ENCODE data around the gene SARS1.

Gene SARS1

GRCh38 chr1:109256085-109256484 lies 42.4 kb downstream of the SARS1 start:
- no peaks in the 10 kb centered on the region for H3K9me3 ChIP-seq
- H3K27me3 ChIP-seq = peaks cover 60% of the 10 kb centered on the region
- H3K27ac ChIP-seq = no peak overlapping the region
- no peak overlapping the region for H3K4me3 ChIP-seq (ENCODE audit: low read depth in 1 of 2, low read length in 1 of 2)
- no peak for TF ChIP-seq CTCF (IDR thresholded peaks at IDR 0.05)
- no peaks in the 10 kb centered on the region for H3K36me3 ChIP-seq
- H3K4me1 ChIP-seq (ENCODE audit: control insufficient read depth in 1 of 2, insufficient read depth in 1 of 2, low read depth in 1 of 2, low read length in 1 of 2) = no peaks in the 10 kb centered on the region

- H3K9me3 ChIP-seq = no peaks in the 10 kb centered on the region
- H3K4me1 ChIP-seq (ENCODE audit: control insufficient read depth in 1 of 2, insufficient read depth in 1 of 2, low read depth in 1 of 2, low read length in 1 of 2) = no peaks in the 10 kb centered on the region
- no peak overlapping the region for H3K4me3 ChIP-seq (ENCODE audit: low read depth in 1 of 2, low read length in 1 of 2)
- peaks cover 50% of the 10 kb centered on the region for H3K27me3 ChIP-seq
- H3K27ac ChIP-seq = no peak overlapping the region
- no peaks in the 10 kb centered on the region for H3K36me3 ChIP-seq
- no peak for TF ChIP-seq CTCF (IDR thresholded peaks at IDR 0.05)
These were observed 43.4 kb downstream of the SARS1 start for GRCh38 chr1:109256971-109257681.

- H3K36me3 ChIP-seq = no peaks in the 10 kb centered on the region
- H3K4me3 ChIP-seq (ENCODE audit: low read depth in 1 of 2, low read length in 1 of 2) = no peak overlapping the region
- no peak overlapping the region for H3K27ac ChIP-seq
- peaks cover 50% of the 10 kb centered on the region for H3K27me3 ChIP-seq
- no peaks in the 10 kb centered on the region for H3K4me1 ChIP-seq (ENCODE audit: control insufficient read depth in 1 of 2, insufficient read depth in 1 of 2, low read depth in 1 of 2, low read length in 1 of 2)
- TF ChIP-seq CTCF (IDR thresholded peaks at IDR 0.05) = no peak
- no peaks in the 10 kb centered on the region for H3K9me3 ChIP-seq
These were observed 44.1 kb downstream of the SARS1 start for GRCh38 chr1:109257682-109258421.

GRCh38 chr1:109258481-109259466 lies 45.1 kb downstream of the SARS1 start:
- H3K9me3 ChIP-seq = no peaks in the 10 kb centered on the region
- TF ChIP-seq CTCF (IDR thresholded peaks at IDR 0.05) = no peak
- H3K27ac ChIP-seq = no peak overlapping the region
- H3K4me1 ChIP-seq (ENCODE audit: control insufficient read depth in 1 of 2, insufficient read depth in 1 of 2, low read depth in 1 of 2, low read length in 1 of 2) = peaks cover 0 to 5% of the 10 kb centered on the region in 2 experiments
- no peaks in the 10 kb centered on the region for H3K36me3 ChIP-seq
- H3K27me3 ChIP-seq = peaks cover 43% of the 10 kb centered on the region
- H3K4me3 ChIP-seq (ENCODE audit: low read depth in 1 of 2, low read length in 1 of 2) = no peak overlapping the region
